SHP77 treated with DMSO at 0.1 percent for 48 hours (cell line): ENCODE results near the gene EGR2.

Experiments
- DNase-seq: peaks from one replicate; lab custom pipeline; 2025; lab: John Stamatoyannopoulos, UW

The EGR2 gene

GRCh38 chr10:62816331-62817120 is at the start of gene EGR2:
Gene EGR2, minus strand, starts transcription at chr10:62816366. Its CDS starts 337 bp downstream, at chr10:62816029.
- peak; percentile 17 for DNase-seq

GRCh38 chr10:62862447-62862846 is 46.3 kb upstream of the EGR2 start:
- DNase-seq, result no peak

GRCh38 chr10:62861507-62861906 is 45.3 kb upstream of the EGR2 start:
- DNase-seq, result no peak

GRCh38 chr10:62860946-62861345 is 44.8 kb upstream of the EGR2 start:
- DNase-seq, result no peak

- DNase-seq, result no peak
Observed at GRCh38 chr10:62858364-62858763, 42.2 kb upstream of the EGR2 start.

GRCh38 chr10:62856021-62856420 is 39.9 kb upstream of the EGR2 start:
- DNase-seq, result no peak

GRCh38 chr10:62853710-62854109 is 37.5 kb upstream of the EGR2 start:
- no peak for DNase-seq

GRCh38 chr10:62852961-62853702 is 37.0 kb upstream of the EGR2 start:
- no peak for DNase-seq

- DNase-seq, result no peak
Observed at GRCh38 chr10:62851442-62851841, 35.3 kb upstream of the EGR2 start.

GRCh38 chr10:62850646-62851045 is 34.5 kb upstream of the EGR2 start:
- no peak for DNase-seq

- no peak for DNase-seq
Observed at GRCh38 chr10:62847433-62847832, 31.3 kb upstream of the EGR2 start.

- DNase-seq, result no peak
Observed at GRCh38 chr10:62844280-62845011, 28.3 kb upstream of the EGR2 start.

GRCh38 chr10:62843600-62843999 is 27.4 kb upstream of the EGR2 start:
- DNase-seq, result no peak

- DNase-seq, result no peak
Observed at GRCh38 chr10:62842983-62843382, 26.8 kb upstream of the EGR2 start.

GRCh38 chr10:62839590-62839989 is 23.4 kb upstream of the EGR2 start:
- DNase-seq, result no peak

GRCh38 chr10:62831346-62831745 is 15.2 kb upstream of the EGR2 start:
- DNase-seq, result no peak

- DNase-seq, result no peak
Observed at GRCh38 chr10:62830679-62831078, 14.5 kb upstream of the EGR2 start.

GRCh38 chr10:62829622-62830021 is 13.5 kb upstream of the EGR2 start:
- no peak for DNase-seq

- DNase-seq, result no peak
Observed at GRCh38 chr10:62826273-62826672, 10.1 kb upstream of the EGR2 start.

GRCh38 chr10:62820586-62820985 is 4.4 kb upstream of the EGR2 start:
- no peak for DNase-seq

- DNase-seq, result no peak
Observed at GRCh38 chr10:62819141-62819920, 3.2 kb upstream of the EGR2 start.

- no peak for DNase-seq
Observed at GRCh38 chr10:62818426-62819011, 2.4 kb upstream of the EGR2 start.
